ENCODE results near the gene RUNX2.

The RUNX2 gene

GRCh38 chr6:45488269-45488668 is 160.1 kb downstream of the RUNX2 start:
- DNase-seq = no peak

- no peak for DNase-seq
Measured at GRCh38 chr6:45488889-45489288, 160.8 kb downstream of the RUNX2 start.

GRCh38 chr6:45491048-45491735 is 163.1 kb downstream of the RUNX2 start:
- DNase-seq = no peak

GRCh38 chr6:45491874-45492273 is 163.7 kb downstream of the RUNX2 start:
- no peak for DNase-seq

DNA sequence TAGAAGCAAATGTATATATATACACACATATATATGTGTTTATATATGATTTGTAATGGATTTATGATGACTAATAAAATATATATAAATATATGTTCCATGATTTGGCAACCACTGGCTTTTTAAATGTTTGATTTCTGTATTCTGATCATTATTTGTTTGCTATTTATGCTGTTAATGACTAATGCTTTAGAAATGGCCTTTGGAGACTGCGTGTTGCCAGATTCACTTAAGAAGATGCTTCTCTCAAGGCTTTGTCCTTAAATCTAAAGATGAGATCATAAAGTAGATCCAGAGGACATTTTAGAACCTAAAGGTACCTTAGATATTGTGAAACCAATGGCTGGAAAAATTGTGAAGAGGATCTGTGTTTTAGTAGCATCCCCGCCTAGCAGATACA is 165.6 kb downstream of the RUNX2 start:
- no peak for DNase-seq

DNA sequence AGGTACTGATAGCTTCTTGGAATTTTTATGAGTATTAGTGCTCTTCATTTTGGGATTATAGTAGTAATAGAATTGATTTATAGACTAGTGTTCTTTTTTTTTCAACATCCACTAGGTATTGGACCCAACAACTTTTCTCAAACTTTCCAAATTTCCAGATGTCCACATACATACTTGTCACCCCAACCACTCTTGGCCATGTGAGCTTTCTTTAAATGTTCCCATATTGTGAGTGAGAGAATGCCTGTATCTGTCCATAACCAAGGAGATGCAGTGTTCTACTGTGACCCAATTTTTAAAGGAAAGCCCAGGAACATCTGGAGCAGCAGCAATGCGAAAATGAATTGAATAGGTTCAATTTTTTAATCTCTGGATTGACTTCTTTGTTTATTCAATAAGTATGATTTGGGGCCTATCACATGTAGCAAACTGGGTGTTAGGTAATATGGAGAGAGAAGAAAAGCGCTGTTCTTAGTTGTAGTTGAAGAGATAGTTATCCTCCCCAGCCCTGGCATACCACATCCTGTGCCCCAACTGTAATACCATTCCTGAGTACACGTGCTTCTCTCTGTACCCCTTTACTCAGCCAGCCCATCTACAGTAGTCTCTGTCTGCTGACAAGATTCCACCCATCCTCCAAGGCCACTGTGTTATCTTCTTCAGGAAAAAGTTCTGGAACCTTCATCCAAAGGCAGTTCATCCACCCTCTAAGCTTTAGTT is 166.4 kb downstream of the RUNX2 start:
- DNase-seq = no peak

GRCh38 chr6:45495429-45496084 is 167.4 kb downstream of the RUNX2 start:
- no peak for DNase-seq

DNA sequence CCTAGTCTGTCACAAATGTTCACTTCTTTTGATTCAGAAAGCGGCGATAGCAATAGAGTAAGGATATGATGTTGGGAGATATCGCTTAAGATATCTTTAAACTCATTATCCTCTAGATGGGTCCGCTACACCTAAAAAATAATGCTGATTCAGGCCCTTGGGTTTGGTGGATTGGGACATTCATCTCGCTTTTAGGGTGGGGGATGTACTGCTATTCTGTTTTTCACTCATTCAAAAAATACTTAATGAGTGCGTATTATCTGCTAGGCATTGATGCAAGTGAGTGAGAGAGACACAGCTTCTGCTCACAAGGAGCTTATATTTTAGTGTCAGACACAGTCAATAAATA is 167.9 kb downstream of the RUNX2 start:
- no peak for DNase-seq

DNA sequence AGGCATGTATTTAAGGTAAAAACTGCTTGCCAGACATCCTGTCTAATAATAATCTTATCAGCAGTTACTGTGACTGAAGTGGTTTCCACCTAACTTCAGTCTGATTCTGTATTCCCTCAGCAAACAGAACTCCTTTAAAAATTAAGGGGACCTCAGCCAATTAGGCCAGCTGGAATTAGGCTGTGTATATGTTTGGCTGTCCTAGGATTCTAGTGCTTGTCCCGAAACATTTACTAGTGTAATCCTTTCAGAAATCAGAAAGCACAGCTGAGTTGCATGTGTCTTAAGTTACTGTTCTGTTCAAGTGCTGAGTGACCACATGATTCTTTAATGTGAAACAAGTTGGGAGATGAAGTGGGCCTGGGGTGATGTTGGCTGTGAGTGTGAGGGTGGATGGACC is 170.5 kb downstream of the RUNX2 start:
- no peak for DNase-seq

GRCh38 chr6:45500924-45501816 is 173.0 kb downstream of the RUNX2 start:
- no peak for DNase-seq

- DNase-seq = no peak
Measured at GRCh38 chr6:45502456-45502855, 174.3 kb downstream of the RUNX2 start.

GRCh38 chr6:45504947-45505346 is 176.8 kb downstream of the RUNX2 start:
- DNase-seq = peak; percentile 76

DNA sequence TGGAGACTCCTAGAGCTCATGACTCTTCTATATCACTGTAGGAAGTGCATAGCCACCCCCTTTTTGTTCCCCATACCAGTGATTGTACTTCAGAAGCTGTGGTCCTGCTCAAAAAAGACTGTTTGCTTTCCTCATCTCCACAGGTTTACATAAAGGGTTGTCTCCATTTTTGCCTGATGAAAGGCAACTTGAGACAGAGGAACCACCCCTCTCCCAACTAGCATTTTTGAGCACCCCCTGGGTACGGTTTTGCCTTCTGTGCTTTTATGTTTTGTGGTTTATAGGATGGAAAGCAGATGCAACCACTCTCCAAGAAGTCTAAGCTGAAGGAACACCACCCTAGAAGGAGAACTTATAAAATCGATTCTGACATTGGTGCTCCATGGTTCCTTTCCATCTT is 177.3 kb downstream of the RUNX2 start:
- DNase-seq = no peak

DNA sequence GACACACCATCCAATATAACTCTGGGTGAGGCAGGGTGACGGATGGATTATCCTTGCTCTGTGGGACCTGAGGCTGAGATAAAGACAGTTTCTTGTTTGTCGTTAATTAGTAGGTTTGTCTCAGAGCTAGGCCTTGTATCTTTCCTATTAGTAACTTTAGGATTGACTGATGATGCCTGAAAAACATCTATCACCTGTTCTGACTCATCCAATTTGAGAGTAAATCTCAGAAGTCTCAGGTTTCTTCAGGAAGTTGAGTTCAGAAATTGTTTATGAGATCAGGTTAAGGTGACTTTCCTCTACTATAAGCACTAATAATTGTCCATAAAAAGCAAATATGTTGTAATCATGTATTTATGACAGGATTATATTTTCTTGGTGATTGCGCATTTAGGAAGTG is 179.1 kb downstream of the RUNX2 start:
- DNase-seq = no peak

DNA sequence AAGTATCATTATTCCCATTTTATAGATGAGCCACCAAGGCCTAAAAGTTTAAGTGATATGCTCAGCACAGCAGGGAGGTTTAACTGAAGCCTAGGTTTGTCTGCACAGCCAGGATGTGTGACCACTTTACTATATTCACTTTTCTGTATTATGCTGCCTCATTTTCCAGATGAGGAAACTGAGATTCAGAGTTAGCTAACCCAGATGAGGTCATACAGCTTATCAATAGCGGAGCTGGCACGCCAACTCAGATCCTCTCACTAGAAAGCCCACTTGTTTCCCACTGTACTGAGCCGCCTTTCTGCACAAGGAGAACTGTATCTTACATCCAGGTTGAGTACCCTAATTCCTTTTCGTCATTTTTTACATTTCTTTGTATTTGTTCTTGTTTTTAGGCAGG is 181.3 kb downstream of the RUNX2 start:
- DNase-seq = no peak

GRCh38 chr6:45512717-45513116 is 184.6 kb downstream of the RUNX2 start:
- no peak for DNase-seq

DNA sequence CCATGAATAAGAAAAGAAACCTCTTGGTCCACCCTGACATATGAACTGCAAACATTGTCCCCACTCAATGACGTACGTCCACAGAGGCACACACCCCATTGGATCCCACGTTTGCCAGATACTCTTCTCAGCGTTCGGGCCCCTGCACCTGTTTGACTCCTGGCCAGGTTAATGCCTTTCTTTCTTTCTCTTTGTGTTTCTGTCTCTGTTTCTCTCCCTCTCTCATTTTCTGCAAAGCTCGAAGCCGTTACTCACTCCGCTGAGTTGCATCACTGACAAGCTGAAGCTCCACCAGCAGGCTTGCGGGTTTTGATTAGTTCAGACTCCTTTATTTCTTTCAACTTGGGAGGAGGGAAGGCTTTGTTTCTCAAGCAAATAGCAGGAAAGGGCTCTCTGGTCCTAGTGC is 185.1 kb downstream of the RUNX2 start:
- peak; percentile 62 for DNase-seq

DNA sequence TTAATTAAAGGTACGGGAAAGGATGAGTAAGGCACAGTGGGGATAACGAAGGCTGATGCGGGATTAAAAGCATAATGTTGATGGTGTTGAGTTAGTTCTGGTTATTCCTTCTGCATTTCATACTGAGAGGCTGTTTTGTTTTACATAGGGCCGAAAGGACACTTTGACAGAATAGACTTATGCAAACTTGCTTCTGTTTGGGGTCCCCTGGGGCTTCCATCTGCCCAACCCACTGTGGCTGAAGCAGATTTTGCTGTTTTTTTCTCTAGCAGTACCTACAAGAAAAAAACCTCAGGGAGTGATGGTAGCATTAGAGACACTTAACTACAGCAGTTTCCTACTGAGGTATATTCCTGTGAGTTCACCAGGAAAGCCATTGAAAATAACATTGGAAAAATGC is 185.7 kb downstream of the RUNX2 start:
- DNase-seq = no peak

DNA sequence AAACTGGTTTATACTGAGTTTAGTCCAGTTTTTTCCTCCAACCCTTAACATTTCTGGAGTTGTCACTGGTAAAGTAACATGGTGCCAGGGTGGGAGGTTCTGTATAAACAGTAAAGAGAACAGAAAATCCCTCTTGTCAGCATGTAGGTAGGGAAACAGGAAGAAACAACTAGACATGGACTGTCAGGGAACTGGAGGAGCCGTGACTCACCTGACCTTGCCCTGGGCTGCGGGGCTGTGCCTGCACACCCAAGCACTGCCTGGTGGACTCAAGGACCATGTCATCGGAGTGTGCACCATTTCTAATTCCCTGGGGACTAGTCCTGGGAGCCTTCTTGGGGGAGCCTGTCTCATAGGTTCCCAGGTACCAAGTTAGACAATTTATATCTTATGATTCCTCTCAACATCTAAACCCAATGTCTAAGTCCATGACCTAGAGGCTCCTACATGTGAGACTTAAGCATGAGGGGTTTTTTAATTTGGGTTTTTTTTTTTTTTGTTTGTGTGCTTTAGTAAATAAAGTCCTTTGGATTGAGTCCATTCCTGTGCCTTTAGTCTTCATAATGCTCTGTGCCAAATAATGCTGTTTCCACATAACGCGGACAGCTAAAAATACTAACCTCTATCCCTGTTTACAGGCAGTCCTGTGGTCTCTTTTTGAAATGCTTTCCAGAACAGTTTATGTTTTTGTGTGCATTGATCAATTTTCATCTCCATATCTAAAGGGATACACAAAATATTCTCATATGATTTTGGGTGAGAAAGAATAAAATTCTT is 186.5 kb downstream of the RUNX2 start:
- DNase-seq = no peak

GRCh38 chr6:45518013-45518720 is 190.0 kb downstream of the RUNX2 start:
- no peak for DNase-seq

DNA sequence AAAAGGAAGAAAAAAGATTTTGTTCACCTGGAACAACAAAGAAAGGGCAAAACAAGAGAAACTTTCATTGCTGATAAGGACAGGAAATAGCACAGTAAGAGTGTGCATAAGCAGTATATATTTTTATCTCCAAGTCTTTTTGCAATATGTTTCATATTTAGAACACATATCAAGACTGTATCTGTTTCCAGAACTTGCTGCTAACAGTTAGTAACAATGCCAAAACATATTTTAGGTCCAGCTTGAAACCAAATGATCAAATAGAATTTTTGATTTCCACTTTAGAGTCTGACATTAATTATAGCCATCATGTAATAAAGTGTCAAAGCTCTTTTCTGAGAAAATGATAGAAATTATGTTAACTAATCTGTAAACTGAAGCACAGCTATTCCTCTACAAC is 193.1 kb downstream of the RUNX2 start:
- no peak for DNase-seq

DNA sequence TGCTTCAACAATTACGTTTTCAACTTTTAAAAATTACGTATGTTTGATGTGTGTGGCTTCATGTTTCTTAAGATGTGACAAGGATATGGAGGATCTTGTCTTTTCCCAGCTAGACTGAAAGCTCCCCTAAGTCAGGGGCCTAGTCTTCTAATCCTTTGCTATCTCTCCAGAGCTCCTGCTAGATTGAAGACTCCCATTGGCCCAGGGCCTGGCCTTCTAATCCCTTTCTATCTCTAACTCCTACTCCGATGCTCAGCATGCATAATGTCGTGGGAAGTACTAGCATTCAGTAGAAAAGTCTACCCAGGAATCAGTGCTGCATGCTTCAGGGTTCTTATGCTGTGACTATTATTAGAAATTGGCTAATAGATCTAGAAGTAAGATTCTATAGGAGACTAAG is 194.4 kb downstream of the RUNX2 start:
- no peak for DNase-seq

Data from fibroblast of skin of abdomen (primary cell).